Neural crest cell (in vitro differentiated cells): ENCODE measurements around the gene LDLRAD1. TPM values are rescaled to one million over a fixed set of nuclear protein-coding genes. Genes with fewer than 3 reads are reported as not detected.

Source experiments
- DNase-seq: peaks from one replicate; pipeline ENCODE4 v3.0.0; 2021; ENCODE audit warnings: low read depth, mixed read lengths, low spot score
- H3K27ac Mint-ChIP-seq: one replicate; pipeline ENCODE4 v1.8.0; 2021; ENCODE audit warnings: mild to moderate bottlenecking, mixed read lengths; ENCODE audit not compliant: unreplicated experiment
- H3K27me3 Mint-ChIP-seq: 2 replicates; pipeline ENCODE4 v1.8.0; 2021; ENCODE audit warnings: low read depth, mild to moderate bottlenecking, mixed read lengths
- H3K36me3 Mint-ChIP-seq: 2 replicates; pipeline ENCODE4 v1.8.0; 2021; ENCODE audit warnings: low read depth, mild to moderate bottlenecking, mixed read lengths
- H3K4me1 Mint-ChIP-seq: 2 replicates; pipeline ENCODE4 v1.8.0; 2021; ENCODE audit warnings: mixed read lengths
- H3K4me3 Mint-ChIP-seq: one replicate; pipeline ENCODE4 v1.8.0; 2021; ENCODE audit warnings: mild to moderate bottlenecking, mixed read lengths
- H3K9me3 Mint-ChIP-seq: 2 replicates; pipeline ENCODE4 v1.8.0; 2021; ENCODE audit warnings: mixed read lengths
- CTCF ChIP-seq: fragments of 200-600 bp; sonication (generic); conservative IDR thresholded peaks from 2 replicates; pipeline ENCODE4 v1.5.0; 2021; ENCODE audit warnings: antibody characterized with exemption, mild to moderate bottlenecking
- total RNA-seq: library from RNA; stranded (reverse); gene quantifications from 2 replicates; pipeline ENCODE4 v1.2.1, GENCODE V29; 2021

The LDLRAD1 gene
- total RNA-seq, 1 donor from 2014 or later: not detected

- H3K36me3 Mint-ChIP-seq: no peaks in the 10 kb centered on the region
- H3K4me1 Mint-ChIP-seq: no peaks in the 10 kb centered on the region
- peaks cover 13% of the 10 kb centered on the region for H3K27me3 Mint-ChIP-seq
- H3K27ac Mint-ChIP-seq: no peak overlapping the region
- no peak for DNase-seq
- no peak for TF ChIP-seq CTCF
- H3K4me3 Mint-ChIP-seq: no peak overlapping the region
- H3K9me3 Mint-ChIP-seq: peaks cover 2% of the 10 kb centered on the region
Observed at GRCh38 chr1:54003249-54003646, 14.7 kb downstream of the LDLRAD1 start.

GRCh38 chr1:54002544-54003248, 15.3 kb downstream of the LDLRAD1 start:
- Mint-ChIP-seq H3K4me1 (no peaks in the 10 kb centered on the region), H3K36me3 (no peaks in the 10 kb centered on the region), H3K27ac (no peak overlapping the region), H3K9me3 (peaks cover 2% of the 10 kb centered on the region), H3K27me3 (peaks cover 13% of the 10 kb centered on the region), H3K4me3 (no peak overlapping the region)
- no peak for DNase-seq
- TF ChIP-seq CTCF: no peak

GRCh38 chr1:54001591-54001990, 16.4 kb downstream of the LDLRAD1 start:
- no peak overlapping the region for H3K27ac Mint-ChIP-seq
- H3K4me3 Mint-ChIP-seq: no peak overlapping the region
- no peak for TF ChIP-seq CTCF
- DNase-seq: no peak
- peaks cover 13% of the 10 kb centered on the region for H3K27me3 Mint-ChIP-seq
- peaks cover 2% of the 10 kb centered on the region for H3K9me3 Mint-ChIP-seq
- H3K4me1 Mint-ChIP-seq: no peaks in the 10 kb centered on the region
- H3K36me3 Mint-ChIP-seq: no peaks in the 10 kb centered on the region

- Mint-ChIP-seq H3K9me3 (peaks cover 2% of the 10 kb centered on the region), H3K27me3 (peaks cover 13% of the 10 kb centered on the region), H3K36me3 (no peaks in the 10 kb centered on the region), H3K4me3 (no peak overlapping the region), H3K27ac (no peak overlapping the region), H3K4me1 (no peaks in the 10 kb centered on the region)
- no peak for DNase-seq
- no peak for TF ChIP-seq CTCF
Observed at GRCh38 chr1:53999920-54000319, 18.1 kb downstream of the LDLRAD1 start.

GRCh38 chr1:53998223-53998622, 19.8 kb downstream of the LDLRAD1 start:
- Mint-ChIP-seq H3K4me3 (no peak overlapping the region), H3K36me3 (no peaks in the 10 kb centered on the region), H3K27ac (no peak overlapping the region), H3K27me3 (peaks cover 12% of the 10 kb centered on the region), H3K4me1 (no peaks in the 10 kb centered on the region), H3K9me3 (peaks cover 2% of the 10 kb centered on the region)
- no peak for DNase-seq
- no peak for TF ChIP-seq CTCF
